ENCODE measurements around the gene AGXT.

Gene AGXT

GRCh38 chr2:240892356-240892755 lies 23.7 kb downstream of the AGXT start:
- TF ChIP-seq CREB5 (CRISPR knock-in tag; IDR thresholded peaks at IDR 0.05; ENCODE audit: low read depth) = no peak
- no peak for TF ChIP-seq PPARA (CRISPR knock-in tag; IDR thresholded peaks at IDR 0.05; ENCODE audit: borderline replicate concordance)
- TF ChIP-seq GLIS3 (CRISPR knock-in tag; IDR thresholded peaks at IDR 0.05) = no peak
- no peak for TF ChIP-seq CSRNP3 (CRISPR knock-in tag; IDR thresholded peaks at IDR 0.05)
- no peak for TF ChIP-seq ZFP30 (CRISPR knock-in tag; IDR thresholded peaks at IDR 0.05)
- TF ChIP-seq ZNF8 (CRISPR knock-in tag; IDR thresholded peaks at IDR 0.05) = no peak
- TF ChIP-seq BACH2 (CRISPR knock-in tag; IDR thresholded peaks at IDR 0.05; ENCODE audit: borderline replicate concordance) = no peak
- TF ChIP-seq RARB (CRISPR knock-in tag; IDR thresholded peaks at IDR 0.05) = no peak
- TF ChIP-seq ESRRG (CRISPR knock-in tag; IDR thresholded peaks at IDR 0.05) = no peak
- no peak for TF ChIP-seq ZC3H10 (CRISPR knock-in tag; IDR thresholded peaks at IDR 0.05)
- TF ChIP-seq OSR1 (CRISPR knock-in tag; IDR thresholded peaks at IDR 0.05) = no peak
- no peak for TF ChIP-seq ARNTL (CRISPR knock-in tag; IDR thresholded peaks at IDR 0.05; ENCODE audit: borderline replicate concordance, low read depth)
- no peak for TF ChIP-seq POU6F1 (CRISPR knock-in tag; IDR thresholded peaks at IDR 0.05; ENCODE audit: borderline replicate concordance, low read depth)
- no peak for TF ChIP-seq CSDC2 (CRISPR knock-in tag; IDR thresholded peaks at IDR 0.05)
- no peak for TF ChIP-seq TSHZ2 (CRISPR knock-in tag; IDR thresholded peaks at IDR 0.05)
- TF ChIP-seq SNAI2 (CRISPR knock-in tag; IDR thresholded peaks at IDR 0.05) = no peak
- TF ChIP-seq TOX (CRISPR knock-in tag; IDR thresholded peaks at IDR 0.05; ENCODE audit: borderline replicate concordance) = no peak
- no peak for ATAC-seq

- no peak for TF ChIP-seq ISL1 (CRISPR knock-in tag; IDR thresholded peaks at IDR 0.05)
- TF ChIP-seq TSHZ2 (CRISPR knock-in tag; IDR thresholded peaks at IDR 0.05) = no peak
- no peak for TF ChIP-seq BACH2 (CRISPR knock-in tag; IDR thresholded peaks at IDR 0.05; ENCODE audit: borderline replicate concordance)
- no peak for TF ChIP-seq CREB5 (CRISPR knock-in tag; IDR thresholded peaks at IDR 0.05; ENCODE audit: low read depth)
- TF ChIP-seq RARB (CRISPR knock-in tag; IDR thresholded peaks at IDR 0.05) = no peak
- TF ChIP-seq POU6F1 (CRISPR knock-in tag; IDR thresholded peaks at IDR 0.05; ENCODE audit: borderline replicate concordance, low read depth) = no peak
- no peak for TF ChIP-seq ESRRG (CRISPR knock-in tag; IDR thresholded peaks at IDR 0.05)
- TF ChIP-seq ZFP3 (CRISPR knock-in tag; IDR thresholded peaks at IDR 0.05) = no peak
- ATAC-seq = no peak
Measured at GRCh38 chr2:240892925-240893324, 24.3 kb downstream of the AGXT start.
